Measurements from ENCODE around the gene SSTR1.
A peak's percentile ranks its signal among the peaks of the same experiment; 100 is the strongest.

Gene SSTR1

DNA sequence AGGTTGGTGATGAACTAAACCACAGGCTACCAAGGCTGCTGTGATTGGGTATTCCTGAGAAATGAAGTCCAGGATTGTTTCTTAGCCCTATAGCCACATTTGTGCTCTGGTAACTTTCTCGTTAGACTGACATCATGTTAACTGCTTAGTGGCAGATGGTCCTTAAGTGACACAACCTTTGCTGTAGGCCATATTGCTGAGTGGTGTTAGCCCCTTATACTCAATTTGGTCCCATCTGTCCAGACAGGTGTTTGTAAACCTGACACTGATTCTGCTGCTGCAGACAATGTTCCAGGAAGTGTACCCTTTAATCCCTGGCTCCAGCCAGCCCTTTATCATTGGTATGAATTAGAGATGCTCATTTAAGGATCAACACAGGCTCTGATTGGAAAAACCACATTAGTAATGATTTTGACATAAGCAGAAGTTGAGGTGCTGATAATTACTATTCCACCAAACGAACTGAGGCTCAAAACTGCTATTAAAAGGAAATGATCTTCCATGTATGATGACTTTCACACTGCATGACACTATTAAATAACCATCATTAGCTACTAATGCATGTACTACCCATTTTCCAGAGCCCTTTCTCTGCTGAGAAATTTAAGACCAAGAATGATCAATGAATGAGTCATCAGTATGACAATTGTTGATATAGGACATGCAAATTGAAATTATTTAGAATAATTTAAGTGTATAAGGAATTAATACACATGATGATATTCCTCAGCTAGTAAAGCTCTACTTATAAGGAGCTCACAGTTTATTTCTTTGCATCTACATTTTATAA lies 3.6 kb upstream of the SSTR1 start:
- peak; percentile 100 for DNase-seq

DNA sequence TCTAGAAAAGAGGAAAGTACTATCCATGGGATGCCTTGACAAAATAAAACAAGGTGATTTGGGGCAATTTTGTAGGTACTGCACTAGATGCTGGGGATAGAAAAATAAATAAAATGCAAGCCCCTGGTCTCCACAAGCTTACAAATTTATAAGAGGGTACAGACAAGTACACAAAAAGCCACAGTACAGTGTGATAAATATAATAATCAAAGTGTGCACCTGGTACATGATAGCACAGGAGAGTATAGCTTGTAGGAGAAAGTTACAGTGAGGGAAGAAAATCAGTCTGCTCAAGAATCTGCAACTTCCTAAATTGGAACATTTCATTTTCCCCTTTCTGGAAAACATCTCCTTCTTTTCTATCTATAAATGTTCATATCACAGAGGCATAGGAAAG lies 3.0 kb upstream of the SSTR1 start:
- no peak for DNase-seq

DNA sequence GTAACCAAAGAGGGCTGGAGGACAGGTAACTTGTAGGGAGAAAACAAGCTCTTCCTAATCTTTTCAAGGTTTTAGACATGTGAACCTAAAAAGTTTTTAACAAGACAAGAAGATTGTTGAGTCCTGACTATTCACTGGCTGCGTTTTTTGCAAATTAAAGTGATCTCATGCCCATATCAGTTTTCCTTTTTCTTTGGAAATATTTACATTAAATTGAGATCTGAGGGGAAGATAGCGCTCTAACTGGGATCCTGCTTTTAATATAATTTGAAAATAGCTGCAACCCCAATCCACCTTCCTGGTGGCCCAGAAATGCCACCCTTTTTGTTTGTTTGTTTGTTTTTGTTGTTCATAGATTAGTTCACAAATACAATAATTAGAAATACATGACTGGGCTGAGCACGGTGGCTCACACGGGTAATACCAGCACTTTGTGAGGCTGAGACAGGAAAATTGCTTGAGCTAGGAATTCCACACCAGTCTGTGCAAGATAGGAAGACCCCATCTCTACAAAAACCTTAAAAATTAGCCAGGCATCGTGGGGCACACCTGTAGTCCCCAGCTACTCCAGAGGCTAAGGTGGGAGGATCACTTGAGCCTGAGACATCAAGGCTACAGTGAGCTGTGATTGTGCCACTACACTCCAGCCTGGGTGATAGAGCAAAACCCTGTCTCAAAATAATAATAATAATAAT lies 2.4 kb upstream of the SSTR1 start:
- DNase-seq: no peak

DNA sequence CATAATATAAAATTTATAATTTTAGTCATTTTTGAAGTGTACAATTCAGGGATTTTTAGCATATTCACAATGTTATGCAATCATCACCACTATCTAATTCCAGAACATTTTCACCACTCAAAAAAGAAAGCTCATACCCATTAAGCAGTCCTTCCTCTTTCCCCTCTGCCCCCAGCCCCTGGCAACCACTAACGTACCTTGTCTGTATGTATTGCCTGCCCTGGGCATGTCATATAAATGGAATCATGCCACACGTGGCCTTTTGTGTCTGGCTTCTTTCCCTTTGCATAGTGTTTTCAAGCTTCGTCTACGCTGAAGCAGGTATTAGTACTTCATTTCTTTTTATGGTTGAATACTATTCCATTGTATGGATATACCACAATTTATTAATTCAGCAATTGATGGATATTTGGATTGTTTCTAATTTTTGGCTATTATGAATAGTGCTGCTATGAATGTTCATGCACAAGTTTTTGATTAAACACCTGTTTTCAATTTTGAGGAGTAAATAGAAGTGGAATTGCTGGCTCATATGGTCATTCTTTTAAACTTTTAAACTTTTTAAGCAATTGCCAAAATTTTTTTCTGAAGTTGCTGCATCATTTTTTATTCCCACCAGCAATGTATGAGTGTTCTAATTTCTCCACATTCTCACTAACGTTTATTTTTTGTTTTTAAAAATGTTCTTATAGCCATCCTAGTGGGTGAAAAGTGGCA lies 1.6 kb upstream of the SSTR1 start:
- DNase-seq: no peak

DNA sequence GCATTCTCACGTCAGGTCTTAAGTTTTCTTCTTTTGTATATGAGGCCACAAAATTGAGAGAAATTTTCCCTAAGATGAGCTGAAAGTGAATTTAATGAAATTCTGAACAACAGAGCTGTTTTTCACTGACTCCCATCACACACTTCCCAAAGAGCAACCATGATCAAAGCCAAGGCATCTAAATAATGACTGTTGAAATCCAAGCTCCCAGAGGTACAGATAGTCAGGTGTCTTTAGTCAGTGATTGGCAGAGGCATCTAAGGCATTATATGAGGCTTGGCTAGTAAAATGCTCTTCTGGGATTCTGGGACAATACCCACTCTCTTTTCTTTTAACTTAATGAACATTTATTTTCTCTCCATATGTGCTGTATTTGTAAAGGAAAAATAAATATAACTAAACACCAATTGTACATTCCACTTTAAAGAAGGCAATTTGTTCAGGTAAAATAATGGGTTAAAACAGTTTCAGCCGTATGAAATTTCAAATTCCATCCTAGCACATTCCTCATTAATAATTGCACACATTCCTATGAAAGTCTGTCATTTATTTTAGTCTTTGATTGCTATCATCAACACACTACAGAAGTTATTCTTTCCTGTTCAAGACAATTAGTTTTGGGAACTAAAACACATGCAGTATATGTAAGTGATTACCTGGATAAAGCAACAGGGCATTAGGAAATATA lies 871 bp upstream of the SSTR1 start:
- no peak for DNase-seq

DNA sequence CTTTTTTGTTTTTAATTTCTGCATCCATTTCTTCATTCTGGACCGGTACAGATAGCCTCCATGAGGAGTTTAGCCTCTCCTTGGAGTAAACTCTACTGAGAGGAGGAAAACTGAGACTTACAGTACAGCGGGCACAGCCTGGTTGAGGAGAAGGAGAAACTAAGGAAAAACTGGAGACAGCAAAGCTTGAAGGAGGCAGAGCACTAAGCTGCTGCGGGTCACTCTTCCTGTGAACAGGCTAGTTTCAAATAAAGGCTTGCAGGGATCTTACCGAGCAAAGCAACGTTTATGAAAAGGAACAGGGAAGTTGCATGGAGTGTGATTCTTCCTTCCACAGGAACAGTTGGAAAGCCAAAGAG lies 348 bp upstream of the SSTR1 start:
- no peak for DNase-seq

DNA sequence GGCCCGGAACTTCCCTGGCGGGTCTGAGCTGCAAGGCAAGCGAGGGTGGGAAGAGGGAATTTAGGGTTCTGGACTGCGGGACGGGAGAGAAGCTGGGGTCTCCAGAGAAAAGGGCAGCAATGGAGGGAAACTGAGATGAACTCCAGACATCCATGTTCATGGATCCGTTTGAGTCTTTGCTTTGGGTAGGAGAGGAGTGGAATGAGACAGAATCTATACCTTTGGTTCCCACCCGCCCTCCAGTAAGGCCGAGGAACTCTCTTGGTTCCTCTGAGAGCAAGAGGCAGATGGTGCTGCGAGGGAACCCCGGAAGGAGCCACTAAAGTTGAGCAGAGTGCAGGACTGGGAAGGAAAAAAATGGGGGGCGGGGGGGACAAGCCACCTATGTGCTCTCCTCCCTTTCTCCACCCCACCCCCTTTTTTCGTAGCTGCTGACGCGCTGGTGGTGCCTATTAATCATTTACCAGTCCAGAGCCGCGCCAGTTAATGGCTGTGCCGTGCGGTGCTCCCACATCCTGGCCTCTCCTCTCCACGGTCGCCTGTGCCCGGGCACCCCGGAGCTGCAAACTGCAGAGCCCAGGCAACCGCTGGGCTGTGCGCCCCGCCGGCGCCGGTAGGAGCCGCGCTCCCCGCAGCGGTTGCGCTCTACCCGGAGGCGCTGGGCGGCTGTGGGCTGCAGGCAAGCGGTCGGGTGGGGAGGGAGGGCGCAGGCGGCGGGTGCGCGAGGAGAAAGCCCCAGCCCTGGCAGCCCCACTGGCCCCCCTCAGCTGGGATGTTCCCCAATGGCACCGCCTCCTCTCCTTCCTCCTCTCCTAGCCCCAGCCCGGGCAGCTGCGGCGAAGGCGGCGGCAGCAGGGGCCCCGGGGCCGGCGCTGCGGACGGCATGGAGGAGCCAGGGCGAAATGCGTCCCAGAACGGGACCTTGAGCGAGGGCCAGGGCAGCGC lies 1.2 kb downstream of the SSTR1 start:
- DNase-seq: no peak

DNA sequence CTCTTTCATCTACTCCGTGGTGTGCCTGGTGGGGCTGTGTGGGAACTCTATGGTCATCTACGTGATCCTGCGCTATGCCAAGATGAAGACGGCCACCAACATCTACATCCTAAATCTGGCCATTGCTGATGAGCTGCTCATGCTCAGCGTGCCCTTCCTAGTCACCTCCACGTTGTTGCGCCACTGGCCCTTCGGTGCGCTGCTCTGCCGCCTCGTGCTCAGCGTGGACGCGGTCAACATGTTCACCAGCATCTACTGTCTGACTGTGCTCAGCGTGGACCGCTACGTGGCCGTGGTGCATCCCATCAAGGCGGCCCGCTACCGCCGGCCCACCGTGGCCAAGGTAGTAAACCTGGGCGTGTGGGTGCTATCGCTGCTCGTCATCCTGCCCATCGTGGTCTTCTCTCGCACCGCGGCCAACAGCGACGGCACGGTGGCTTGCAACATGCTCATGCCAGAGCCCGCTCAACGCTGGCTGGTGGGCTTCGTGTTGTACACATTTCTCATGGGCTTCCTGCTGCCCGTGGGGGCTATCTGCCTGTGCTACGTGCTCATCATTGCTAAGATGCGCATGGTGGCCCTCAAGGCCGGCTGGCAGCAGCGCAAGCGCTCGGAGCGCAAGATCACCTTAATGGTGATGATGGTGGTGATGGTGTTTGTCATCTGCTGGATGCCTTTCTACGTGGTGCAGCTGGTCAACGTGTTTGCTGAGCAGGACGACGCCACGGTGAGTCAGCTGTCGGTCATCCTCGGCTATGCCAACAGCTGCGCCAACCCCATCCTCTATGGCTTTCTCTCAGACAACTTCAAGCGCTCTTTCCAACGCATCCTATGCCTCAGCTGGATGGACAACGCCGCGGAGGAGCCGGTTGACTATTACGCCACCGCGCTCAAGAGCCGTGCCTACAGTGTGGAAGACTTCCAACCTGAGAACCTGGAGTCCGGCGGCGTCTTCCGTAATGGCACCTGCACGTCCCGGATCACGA lies 2.2 kb downstream of the SSTR1 start:
- DNase-seq: no peak

DNA sequence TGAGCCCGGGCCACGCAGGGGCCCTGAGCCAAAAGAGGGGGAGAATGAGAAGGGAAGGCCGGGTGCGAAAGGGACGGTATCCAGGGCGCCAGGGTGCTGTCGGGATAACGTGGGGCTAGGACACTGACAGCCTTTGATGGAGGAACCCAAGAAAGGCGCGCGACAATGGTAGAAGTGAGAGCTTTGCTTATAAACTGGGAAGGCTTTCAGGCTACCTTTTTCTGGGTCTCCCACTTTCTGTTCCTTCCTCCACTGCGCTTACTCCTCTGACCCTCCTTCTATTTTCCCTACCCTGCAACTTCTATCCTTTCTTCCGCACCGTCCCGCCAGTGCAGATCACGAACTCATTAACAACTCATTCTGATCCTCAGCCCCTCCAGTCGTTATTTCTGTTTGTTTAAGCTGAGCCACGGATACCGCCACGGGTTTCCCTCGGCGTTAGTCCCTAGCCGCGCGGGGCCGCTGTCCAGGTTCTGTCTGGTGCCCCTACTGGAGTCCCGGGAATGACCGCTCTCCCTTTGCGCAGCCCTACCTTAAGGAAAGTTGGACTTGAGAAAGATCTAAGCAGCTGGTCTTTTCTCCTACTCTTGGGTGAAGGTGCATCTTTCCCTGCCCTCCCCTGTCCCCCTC lies 3.0 kb downstream of the SSTR1 start:
- no peak for DNase-seq

DNA sequence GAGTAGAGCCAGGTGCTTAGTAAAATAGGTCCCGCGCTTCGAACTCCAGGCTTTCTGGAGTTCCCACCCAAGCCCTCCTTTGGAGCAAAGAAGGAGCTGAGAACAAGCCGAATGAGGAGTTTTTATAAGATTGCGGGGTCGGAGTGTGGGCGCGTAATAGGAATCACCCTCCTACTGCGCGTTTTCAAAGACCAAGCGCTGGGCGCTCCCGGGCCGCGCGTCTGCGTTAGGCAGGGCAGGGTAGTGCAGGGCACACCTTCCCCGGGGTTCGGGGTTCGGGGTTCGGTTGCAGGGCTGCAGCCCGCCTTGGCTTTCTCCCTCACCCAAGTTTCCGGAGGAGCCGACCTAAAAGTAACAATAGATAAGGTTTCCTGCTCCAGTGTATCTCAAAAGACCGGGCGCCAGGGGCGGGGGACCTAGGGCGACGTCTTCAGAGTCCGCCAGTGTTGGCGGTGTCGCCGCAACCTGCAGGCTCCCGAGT lies 3.6 kb downstream of the SSTR1 start:
- DNase-seq: no peak

DNA sequence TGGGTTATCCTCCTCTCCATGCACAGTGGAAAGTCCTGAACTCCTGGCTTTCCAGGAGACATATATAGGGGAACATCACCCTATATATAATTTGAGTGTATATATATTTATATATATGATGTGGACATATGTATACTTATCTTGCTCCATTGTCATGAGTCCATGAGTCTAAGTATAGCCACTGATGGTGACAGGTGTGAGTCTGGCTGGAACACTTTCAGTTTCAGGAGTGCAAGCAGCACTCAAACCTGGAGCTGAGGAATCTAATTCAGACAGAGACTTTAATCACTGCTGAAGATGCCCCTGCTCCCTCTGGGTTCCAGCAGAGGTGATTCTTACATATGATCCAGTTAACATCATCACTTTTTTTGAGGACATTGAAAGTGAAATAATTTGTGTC lies 4.4 kb downstream of the SSTR1 start:
- no peak for DNase-seq

DNA sequence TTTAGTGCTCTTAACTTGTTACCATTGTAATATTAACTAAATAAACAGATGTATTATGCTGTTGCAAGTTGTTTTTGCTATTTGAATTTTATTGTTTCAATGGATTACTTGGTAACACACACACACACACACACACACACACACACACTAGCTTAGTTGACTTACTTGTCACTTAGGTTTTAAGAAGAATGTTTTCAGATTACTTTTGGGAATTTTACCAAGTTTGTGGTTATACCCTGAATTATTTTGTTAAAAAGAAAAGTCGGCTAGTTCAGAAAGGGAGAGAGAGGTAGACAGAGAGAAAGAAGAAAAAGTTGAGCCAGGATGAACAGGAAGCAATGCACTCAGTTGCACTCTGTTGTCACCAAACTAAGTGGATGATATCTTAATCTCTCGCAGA lies 5.3 kb downstream of the SSTR1 start:
- no peak for DNase-seq

DNA sequence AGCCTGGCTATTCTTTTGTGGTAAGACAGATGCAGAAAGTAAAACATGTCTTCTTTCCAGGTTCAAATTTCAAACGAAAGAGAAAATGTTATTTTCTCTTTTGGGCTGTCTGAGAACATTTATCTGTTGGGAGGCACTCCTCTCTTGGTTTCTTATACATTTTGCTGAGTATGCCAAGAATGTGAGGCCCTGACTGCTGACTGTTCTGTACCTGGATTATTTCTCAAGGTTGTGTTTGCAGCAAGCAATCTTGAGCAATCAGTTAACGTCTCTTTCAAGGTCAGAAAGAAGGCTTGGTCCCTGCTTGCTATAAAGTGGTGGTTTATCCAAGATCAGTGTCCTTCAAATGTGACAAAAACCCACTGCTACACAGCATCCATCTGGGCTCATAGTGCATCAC lies 9.8 kb downstream of the SSTR1 start:
- no peak for DNase-seq

DNA sequence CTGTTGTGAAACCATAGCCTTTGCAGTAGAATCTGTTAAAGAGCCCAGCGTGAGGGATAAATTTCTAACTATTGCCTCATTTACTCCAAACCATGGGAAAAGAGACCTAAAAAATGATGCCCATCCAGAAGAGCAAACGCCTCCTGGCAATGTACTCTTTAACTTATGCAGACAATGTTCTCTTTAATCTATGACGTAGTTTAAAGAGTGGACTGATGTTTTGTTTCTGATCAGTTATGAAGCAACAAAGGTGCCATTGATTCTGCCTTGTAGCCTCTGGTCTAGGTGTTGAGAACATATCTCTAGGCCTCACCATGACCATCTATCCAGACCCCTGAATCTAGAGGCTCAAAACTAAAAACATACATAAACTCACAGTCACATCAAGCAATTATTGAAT lies 13.4 kb downstream of the SSTR1 start:
- DNase-seq: no peak

DNA sequence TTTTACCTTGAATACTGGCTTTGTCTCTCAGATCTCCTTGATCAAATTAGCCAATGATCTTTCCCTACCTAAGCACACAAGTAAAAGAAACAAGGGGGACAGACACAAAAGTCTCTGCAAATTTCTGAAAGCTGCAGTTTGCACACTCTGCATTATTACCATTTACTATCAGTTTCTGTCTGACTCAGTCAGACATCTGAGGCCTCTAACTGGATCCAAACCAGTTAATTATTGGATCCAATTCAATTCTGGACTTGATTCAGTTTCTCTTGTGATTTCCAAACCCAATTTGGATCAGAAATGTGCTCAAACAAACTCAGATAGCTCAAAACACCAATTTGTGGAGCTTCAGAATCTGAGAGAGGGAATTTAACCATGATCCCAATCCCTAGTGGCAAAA lies 16.6 kb downstream of the SSTR1 start:
- no peak for DNase-seq

DNA sequence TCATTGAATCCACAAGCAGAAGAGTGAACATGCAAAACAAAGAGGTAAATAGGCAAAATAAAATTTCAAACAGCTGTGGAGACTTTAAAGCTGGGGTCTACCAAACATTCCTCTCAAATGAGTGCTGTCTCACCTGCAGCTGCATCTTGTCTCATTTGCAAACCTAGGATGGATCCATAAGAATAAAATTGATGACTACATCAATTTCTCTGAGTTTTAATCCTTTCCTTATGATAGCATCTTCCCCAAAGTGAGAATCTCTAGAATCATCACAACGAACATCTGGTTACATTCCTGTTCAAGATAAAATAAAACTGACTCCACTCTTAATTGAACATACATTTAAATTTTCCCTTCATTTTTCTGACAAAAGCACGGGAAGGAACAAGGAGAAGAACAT lies 18.2 kb downstream of the SSTR1 start:
- no peak for DNase-seq

DNA sequence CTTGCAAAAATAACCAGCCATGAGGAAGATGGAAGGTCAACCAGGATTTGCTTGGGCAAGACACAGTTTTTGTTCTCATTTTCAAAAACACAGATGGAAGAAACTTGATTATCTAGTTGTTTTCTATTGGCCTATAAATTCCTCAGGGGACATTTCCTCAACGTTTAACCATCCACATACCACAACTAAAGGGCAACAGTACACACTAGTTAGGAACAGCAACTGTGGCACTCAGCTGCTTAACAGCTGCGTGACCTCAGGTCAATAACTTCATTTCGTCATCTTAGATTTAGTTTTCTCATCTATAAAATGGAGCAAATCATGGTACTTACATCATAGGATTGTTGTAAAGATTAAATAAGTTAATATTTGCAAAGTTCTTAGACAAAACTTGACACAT lies 18.7 kb downstream of the SSTR1 start:
- no peak for DNase-seq

DNA sequence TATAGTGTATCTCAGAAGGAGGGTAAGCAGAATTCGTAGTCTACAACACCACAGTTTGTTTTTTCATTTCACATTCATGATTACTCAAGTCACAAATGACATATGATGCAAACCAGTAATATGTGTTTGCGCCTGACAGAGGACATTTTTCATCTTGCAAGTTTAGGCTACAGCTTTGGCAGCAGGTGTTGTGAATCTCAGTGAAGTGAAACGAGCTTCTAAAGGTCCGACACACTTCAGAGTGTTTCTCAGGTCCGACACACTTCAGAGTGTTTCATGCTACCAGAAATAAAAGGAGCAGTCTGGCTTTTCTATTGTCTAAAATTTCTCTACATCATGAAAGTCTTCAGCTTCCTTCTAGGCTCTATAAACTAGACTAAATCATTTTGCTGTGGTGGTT lies 25.5 kb downstream of the SSTR1 start:
- DNase-seq: no peak

DNA sequence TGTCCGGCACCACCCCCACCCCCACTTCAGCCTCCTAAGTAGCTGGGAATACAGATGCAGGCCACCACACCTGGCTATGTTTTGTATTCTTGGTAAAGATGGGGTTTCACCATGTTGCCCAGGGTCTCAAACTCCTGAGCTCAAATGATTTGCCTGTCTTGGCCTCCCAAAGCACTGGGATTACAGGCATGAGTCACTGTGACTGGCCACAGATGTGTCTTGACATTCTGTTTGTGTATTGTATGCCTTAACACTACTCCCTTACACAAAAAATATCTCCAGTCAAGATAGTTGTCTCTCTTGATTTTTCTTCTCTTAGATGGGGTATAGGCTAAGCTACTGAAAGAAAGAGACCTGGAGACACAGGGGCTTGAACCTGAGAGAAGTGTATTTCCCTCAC lies 30.6 kb downstream of the SSTR1 start:
- DNase-seq: no peak

DNA sequence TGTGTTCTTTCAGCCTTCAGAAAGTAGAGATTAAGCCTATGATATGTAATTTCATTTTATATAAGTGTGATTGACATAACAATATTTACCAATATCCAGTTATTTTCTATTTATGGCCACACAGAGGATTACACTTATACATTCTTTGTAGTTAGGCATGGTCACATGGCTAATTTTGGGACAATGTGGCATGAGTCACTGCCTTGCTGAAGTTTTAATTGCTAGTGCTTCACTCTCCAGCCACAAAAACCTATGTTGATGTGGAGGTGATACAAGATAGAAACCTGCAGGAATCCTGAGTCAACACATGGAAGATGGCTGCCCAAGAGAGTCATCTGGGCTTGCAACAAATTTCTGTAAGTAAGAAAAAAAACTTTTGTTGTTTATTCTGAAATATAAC lies 31.2 kb downstream of the SSTR1 start:
- DNase-seq: no peak

Data from NCI-H524 treated with DMSO at 0.1 percent for 48 hours (cell line).